Aorta (tissue), 5 donors: ENCODE measurements around the gene DPP6. TPM values are rescaled to one million over a fixed set of nuclear protein-coding genes. Genes with fewer than 3 reads are reported as not detected.

Source experiments
- ATAC-seq: fragments of 200-7000 bp; cut with Tn5 transposase; one replicate; pipeline ENCODE4 v1.9.1; 2022; ENCODE audit warnings: moderate library complexity; ENCODE audit not compliant: low FRiP score
- DNase-seq, 2 donors: peaks; one replicate each; pipeline ENCODE4 v3.0.0-alpha.2; 2020
- H3K27ac ChIP-seq, 2 donors: one replicate each; pipeline ENCODE4 v1.5.1; 2013; ENCODE audit warnings: low read length in 2 of 2, mild to moderate bottlenecking in 2 of 2, moderate library complexity in 2 of 2, control low read depth in 1 of 2, inconsistent platforms in 1 of 2, low read depth in 1 of 2
- H3K27me3 ChIP-seq, 2 donors: one replicate each; pipeline ENCODE4 v1.6.1; 2013; ENCODE audit warnings: control low read depth in 1 of 2, low read length in 1 of 2, mild to moderate bottlenecking in 1 of 2, moderate library complexity in 1 of 2; ENCODE audit not compliant: insufficient read depth in 2 of 2, control insufficient read depth in 1 of 2
- H3K36me3 ChIP-seq, 2 donors: one replicate each; pipeline ENCODE4 v1.6.1; 2013; ENCODE audit warnings: control low read depth in 1 of 2, low read length in 1 of 2, mild to moderate bottlenecking in 1 of 2; ENCODE audit not compliant: insufficient read depth in 2 of 2, control insufficient read depth in 1 of 2
- H3K4me1 ChIP-seq, 2 donors: one replicate each; pipeline ENCODE4 v1.6.1; 2013; ENCODE audit warnings: low read length in 2 of 2, control low read depth in 1 of 2, mild to moderate bottlenecking in 1 of 2, moderate library complexity in 1 of 2; ENCODE audit not compliant: insufficient read depth in 2 of 2, control insufficient read depth in 1 of 2
- H3K4me3 ChIP-seq, 2 donors: one replicate each; pipeline ENCODE4 v1.5.1; 2013; ENCODE audit warnings: low read length in 2 of 2, control low read depth in 1 of 2, mild to moderate bottlenecking in 1 of 2
- H3K9me3 ChIP-seq: one replicate; pipeline ENCODE4 v1.6.1; 2013; ENCODE audit warnings: mild to moderate bottlenecking, low read length; ENCODE audit not compliant: control insufficient read depth
- WGBS, 2 donors: extraction: QIAGEN DNeasy Blood & Tissue Kit; methylation state at CpG; one replicate each; pipeline ENCODE4 v1.1.7; 2013; 5-methylcytosine and 5-hydroxymethylcytosine counted together
- intact Hi-C, 2 donors: fragments of 100-400 bp; cut with DNase I; formaldehyde crosslinking; loops; one replicate each; pipeline versions ENCODE4 v1.14.2 to v1.15.0; 2022
- polyA plus RNA-seq, 2 donors: library from polyadenylated mRNA; stranded (reverse); fragments of 200-250 nt; gene quantifications; one replicate each; pipeline ENCODE4 v1.2.3, GENCODE V29; 2013
- total RNA-seq, 2 donors: library from RNA; stranded (reverse); fragmentation: NEBNext Ultra II Directional; extraction: Animal tissue kit (Norgen Biotek cat#: 25700); gene quantifications; one replicate each; pipeline ENCODE4 v1.2.1, GENCODE V29; 2021
- donor health status: healthy with polysubstance abuse.
- donor health status: Bipolar disorder and iron deficiency.
- donor health status: DM: no; HTN: no; CAD: no.
- donor health status: DM: no; HTN: no; CAD: no.
- donor health status: DM: yes; HTN: yes; CAD: no.

DPP6 gene
- total and polyA plus RNA-seq, 4 donors = 0.69 TPM; not detected in 3

- DNase-seq (no peak), ATAC-seq (no peak)
- WGBS, 2 donors = 17 to 20% methylated on average over 15 of the region's 15 CpGs
- Histone ChIP-seq H3K4me1 (no peaks in the 10 kb centered on the region), H3K36me3 (no peaks in the 10 kb centered on the region), H3K4me3 (no peak overlapping the region), H3K9me3 (no peaks in the 10 kb centered on the region), H3K27ac (no peak overlapping the region), H3K27me3 (no peaks in the 10 kb centered on the region)
- intact Hi-C loops = no loop called here
These were observed 692.2 kb downstream of the DPP6 start for GRCh38 chr7:154744256-154744860.

- H3K4me3 ChIP-seq = no peak overlapping the region
- no peaks in the 10 kb centered on the region for H3K27me3 ChIP-seq
- H3K4me1 ChIP-seq = no peaks in the 10 kb centered on the region
- 38 to 45% methylated on average over 3 of the region's 3 CpGs for WGBS, 2 donors
- ATAC-seq (no peak), DNase-seq (no peak)
- H3K9me3 ChIP-seq = no peaks in the 10 kb centered on the region
- H3K27ac ChIP-seq = no peak overlapping the region
- H3K36me3 ChIP-seq = no peaks in the 10 kb centered on the region
- intact Hi-C loops = no loop called here
These were observed 692.7 kb downstream of the DPP6 start for GRCh38 chr7:154744861-154745258.

DNA sequence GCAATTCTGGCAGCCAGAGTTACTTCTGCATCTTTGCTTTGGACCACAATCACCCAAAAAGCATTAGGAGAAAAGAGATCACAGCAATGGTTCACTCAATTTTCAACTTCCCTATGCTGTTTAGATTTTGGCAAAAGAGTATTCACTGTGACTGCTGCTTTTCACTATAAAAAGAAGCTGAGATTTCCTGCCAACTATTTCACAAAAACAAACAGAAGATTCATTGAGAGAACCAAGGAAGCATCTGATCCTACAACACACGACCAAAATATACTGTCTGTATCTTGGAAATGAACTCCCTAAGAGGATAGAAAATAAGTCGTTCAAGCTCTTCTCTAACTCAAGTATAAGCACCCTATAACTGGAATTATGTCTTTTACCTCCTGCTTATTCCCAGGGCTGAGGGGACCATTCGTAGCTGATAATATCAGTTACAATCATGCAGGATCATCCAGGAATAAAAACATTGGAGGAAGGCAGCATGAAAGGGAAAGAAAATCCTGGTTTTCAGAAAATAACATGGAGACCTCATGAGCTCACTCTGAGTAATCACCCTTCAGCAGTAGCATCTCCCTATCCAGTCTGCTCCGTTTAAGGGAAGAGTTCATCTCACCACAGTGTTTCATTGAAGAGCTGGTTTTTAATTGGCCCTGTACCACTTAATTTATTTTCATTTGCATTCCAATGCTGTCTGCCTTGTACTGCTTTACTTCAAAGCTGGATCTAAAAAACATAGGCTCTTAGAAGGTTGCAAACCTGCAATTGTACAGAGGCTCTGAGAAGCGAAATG is 694.6 kb downstream of the DPP6 start:
- ATAC-seq (no peak), DNase-seq (no peak)
- intact Hi-C loops = no loop called here
- Histone ChIP-seq H3K36me3 (no peaks in the 10 kb centered on the region), H3K4me3 (no peak overlapping the region), H3K4me1 (no peaks in the 10 kb centered on the region), H3K27ac (no peak overlapping the region), H3K27me3 (no peaks in the 10 kb centered on the region), H3K9me3 (no peaks in the 10 kb centered on the region)
- 55 to 56% methylated on average over 5 of the region's 5 CpGs for WGBS, 2 donors

DNA sequence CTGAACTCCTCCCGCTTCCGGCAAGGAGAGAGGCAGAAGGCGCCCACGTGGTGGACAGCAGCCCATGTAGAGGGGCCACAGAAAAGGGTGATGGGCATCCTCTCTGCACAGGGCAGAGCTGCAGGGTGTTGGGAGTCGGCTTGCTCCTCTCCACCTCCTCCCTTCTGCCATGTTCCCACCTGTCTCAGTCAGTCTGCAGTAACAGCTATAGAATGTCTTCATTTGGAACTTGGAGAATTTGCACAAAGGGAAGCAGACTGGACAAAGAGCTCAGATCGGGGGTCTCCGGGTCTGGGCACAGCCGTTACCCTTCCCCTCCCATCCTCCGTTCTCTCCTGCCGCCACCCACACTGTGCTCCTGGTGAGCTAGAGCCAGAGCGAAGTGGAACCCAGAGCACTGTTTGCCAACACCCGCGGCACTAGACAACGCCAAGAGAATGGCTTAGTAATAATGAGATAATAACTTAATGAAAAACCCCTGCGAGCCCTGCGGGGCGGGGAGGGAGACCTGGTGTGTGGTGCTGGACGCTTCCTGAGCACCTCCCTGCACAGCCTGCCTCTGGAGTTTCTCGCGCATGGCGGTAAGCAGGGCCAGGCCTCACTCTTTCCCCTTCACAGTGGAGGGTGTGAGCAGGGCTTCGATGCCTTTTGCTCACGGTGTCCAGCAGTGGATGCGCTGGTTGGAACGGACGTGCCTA is 696.0 kb downstream of the DPP6 start:
- Histone ChIP-seq H3K4me1 (no peaks in the 10 kb centered on the region), H3K4me3 (no peak overlapping the region), H3K27me3 (no peaks in the 10 kb centered on the region), H3K36me3 (no peaks in the 10 kb centered on the region), H3K27ac (no peak overlapping the region), H3K9me3 (no peaks in the 10 kb centered on the region)
- ATAC-seq (no peak), DNase-seq (no peak)
- intact Hi-C loops = no loop called here
- WGBS, 2 donors = 85 to 90% methylated on average over 26 of the region's 26 CpGs

- DNase-seq = no peak
These were observed 698.2 kb downstream of the DPP6 start for GRCh38 chr7:154750353-154750801.

GRCh38 chr7:154753226-154753625 is 701.0 kb downstream of the DPP6 start:
- 89% methylated on average over 12 of the region's 12 CpGs for WGBS, 2 donors
- DNase-seq (no peak), ATAC-seq (no peak)
- H3K4me3 ChIP-seq = no peak overlapping the region
- no peaks in the 10 kb centered on the region for H3K4me1 ChIP-seq
- intact Hi-C loops = no loop called here
- no peaks in the 10 kb centered on the region for H3K27me3 ChIP-seq
- no peak overlapping the region for H3K27ac ChIP-seq
- H3K36me3 ChIP-seq = no peaks in the 10 kb centered on the region
- no peaks in the 10 kb centered on the region for H3K9me3 ChIP-seq

More at GRCh38 chr7:154750353-154750801, 698.2 kb downstream of the DPP6 start:
- H3K36me3 ChIP-seq = no peaks in the 10 kb centered on the region
- WGBS, 2 donors = 86 to 87% methylated on average over 22 to 27 of the region's 27 CpGs
- no peak overlapping the region for H3K27ac ChIP-seq
- no peaks in the 10 kb centered on the region for H3K27me3 ChIP-seq
- ATAC-seq = peak; percentile 57
- no peak overlapping the region for H3K4me3 ChIP-seq
- intact Hi-C loops = no loop called here
- H3K4me1 ChIP-seq = no peaks in the 10 kb centered on the region
- no peaks in the 10 kb centered on the region for H3K9me3 ChIP-seq

DNA sequence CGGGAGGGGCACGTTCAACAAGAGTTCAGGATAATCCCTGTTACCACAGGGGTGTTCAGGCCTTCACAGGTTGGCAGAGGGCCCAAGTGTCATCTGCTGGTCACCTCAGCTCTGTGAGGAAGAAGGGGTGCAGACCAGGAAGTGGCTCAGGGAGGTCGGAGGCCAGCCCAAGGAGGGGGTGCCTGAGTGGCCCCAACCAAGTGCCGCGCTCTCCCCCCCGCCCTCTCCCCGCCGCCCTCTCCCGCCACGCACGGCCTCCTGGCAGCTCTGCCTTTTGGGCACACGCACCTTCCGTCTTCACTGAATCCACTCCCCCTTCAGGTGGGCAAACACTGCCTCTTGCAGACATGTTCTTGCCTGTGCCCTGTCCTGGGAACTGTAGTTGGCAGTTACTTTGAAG is 705.6 kb downstream of the DPP6 start:
- intact Hi-C loops = no loop called here
- Histone ChIP-seq H3K36me3 (no peaks in the 10 kb centered on the region), H3K4me1 (no peaks in the 10 kb centered on the region), H3K9me3 (no peaks in the 10 kb centered on the region), H3K4me3 (no peak overlapping the region), H3K27me3 (no peaks in the 10 kb centered on the region), H3K27ac (no peak overlapping the region)
- ATAC-seq (no peak), DNase-seq (no peak)
- 91 to 92% methylated on average over 13 of the region's 13 CpGs for WGBS, 2 donors

GRCh38 chr7:154759989-154760388 is 707.8 kb downstream of the DPP6 start:
- no peak overlapping the region for H3K4me3 ChIP-seq
- peaks cover 0 to 1% of the 10 kb centered on the region in 2 donors for H3K27me3 ChIP-seq
- intact Hi-C loops = no loop called here
- H3K4me1 ChIP-seq = no peaks in the 10 kb centered on the region
- no peaks in the 10 kb centered on the region for H3K36me3 ChIP-seq
- H3K9me3 ChIP-seq = no peaks in the 10 kb centered on the region
- 71 to 74% methylated on average over 6 of the region's 6 CpGs for WGBS, 2 donors
- DNase-seq (no peak), ATAC-seq (no peak)
- H3K27ac ChIP-seq = no peak overlapping the region
